Measurements from ENCODE around the gene DCUN1D4.

GRCh38 chr4:51845711-51846110 lies 2.8 kb downstream of the DCUN1D4 start:
- no peak for TF ChIP-seq CTCF (IDR thresholded peaks at IDR 0.05)
- TF ChIP-seq POLR2A (IDR thresholded peaks at IDR 0.05) = no peak
